B cell (primary cell): ENCODE results near the gene ARHGAP36.

Experiments
- CTCF ChIP-seq: fragments of 200-600 bp; IDR thresholded peaks from one replicate; pipeline ENCODE4 v1.8.0; 2022; ENCODE audit warnings: antibody characterized with exemption, mild to moderate bottlenecking
- EZH2 ChIP-seq: IDR thresholded peaks from 2 replicates; pipeline ENCODE4 v1.6.1; 2012; ENCODE audit warnings: borderline replicate concordance, low read depth, mild to moderate bottlenecking, moderate library complexity, low read length; ENCODE audit not compliant: insufficient read depth, poor library complexity, severe bottlenecking

GRCh38 chrX:131061306-131061705 lies 3.2 kb downstream of the ARHGAP36 start:
- no peak for TF ChIP-seq CTCF
- no peak for TF ChIP-seq EZH2
